GM21786 (cell line): ENCODE data around the gene GJA10.
"Not testable (repeated sequence)": the region's sequence is repeated elsewhere in the genome, so short reads cannot be mapped to it uniquely, and the experiment has no call there.

Source experiments
- ATAC-seq: cut with Tn5 transposase; IDR thresholded peaks from one replicate; pipeline ENCODE4 v1.9.1; 2021; ENCODE audit not compliant: unreplicated experiment

GJA10 gene

DNA sequence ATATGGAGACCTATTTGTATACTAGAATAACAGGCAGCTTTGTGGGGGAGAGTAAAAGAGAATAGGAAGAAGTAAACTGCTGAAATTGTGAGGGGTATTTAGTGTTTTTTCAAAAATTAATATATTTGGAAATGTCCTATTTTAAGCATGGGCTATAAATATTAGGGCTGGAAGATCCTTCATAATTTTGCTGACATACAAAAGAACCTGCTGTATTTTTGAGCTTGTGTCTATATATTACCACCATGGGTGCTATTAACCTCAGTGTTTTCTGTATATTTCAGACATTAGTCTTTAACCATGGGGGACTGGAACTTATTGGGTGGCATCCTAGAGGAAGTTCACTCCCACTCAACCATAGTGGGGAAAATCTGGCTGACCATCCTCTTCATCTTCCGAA is at the start of gene GJA10:
Gene GJA10 (plus strand): TSS at position 301 of the 400 bp plus-strand sequence. CDS start 0 bp downstream, at position 301.
- ATAC-seq, result no peak

DNA sequence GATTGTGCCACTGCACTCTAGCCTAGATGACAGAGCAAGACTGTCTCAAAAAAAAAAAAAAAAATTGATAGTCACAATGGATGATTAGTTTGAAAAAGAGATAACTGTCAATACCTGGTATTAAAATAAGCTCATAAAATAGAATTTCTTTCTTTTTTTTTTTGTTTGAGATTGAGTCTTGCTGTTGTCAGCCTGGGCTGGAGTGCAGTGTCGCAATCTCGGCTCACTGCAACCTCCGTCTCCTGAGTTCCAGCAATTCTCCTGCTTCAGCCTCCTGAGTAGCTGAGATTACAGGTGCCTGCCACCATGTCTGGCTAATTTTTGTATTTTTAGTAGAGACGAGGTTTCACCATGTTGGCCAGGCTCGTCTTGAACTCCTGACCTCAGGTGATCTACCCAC is 46.8 kb upstream of the GJA10 start:
- ATAC-seq, result not testable (repeated sequence)

DNA sequence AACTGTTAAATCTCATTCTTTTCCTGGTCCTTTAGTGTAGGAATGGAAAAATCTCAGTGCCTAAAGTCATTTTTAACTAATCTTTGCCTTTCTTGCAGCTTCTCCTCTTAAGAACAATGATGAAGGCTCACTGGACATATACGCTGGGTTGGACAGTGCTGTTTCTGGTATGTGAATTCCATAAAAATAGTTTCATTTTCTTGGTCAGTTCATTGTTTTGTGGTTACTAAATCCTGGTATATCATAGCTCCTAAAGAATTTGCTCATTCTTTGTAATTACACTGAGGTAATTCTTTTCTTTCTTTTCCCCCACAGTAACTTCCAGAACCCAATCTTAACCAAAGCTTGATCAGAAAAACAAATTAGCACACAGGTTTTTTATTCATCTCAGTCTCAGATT is 41.2 kb upstream of the GJA10 start:
- ATAC-seq, result no peak

DNA sequence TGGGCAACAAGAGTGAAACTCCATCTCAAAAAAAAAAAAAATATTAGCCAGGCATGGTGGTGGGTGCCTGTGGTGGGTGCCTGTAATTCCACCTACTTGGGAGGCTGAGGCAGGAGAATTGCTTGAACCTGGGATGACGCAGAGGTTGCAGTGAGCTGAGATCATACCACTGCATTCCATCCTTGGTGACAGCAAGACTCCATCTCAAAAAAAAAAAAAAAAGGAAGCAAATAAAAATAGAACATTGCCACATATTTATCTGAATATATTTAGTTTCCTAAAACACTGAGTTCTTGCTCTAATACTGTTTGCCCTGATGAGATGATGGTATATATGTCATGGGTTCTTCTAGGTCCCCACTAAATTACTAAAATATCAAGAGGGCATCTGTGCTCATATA is 36.2 kb upstream of the GJA10 start:
- ATAC-seq, result no peak

DNA sequence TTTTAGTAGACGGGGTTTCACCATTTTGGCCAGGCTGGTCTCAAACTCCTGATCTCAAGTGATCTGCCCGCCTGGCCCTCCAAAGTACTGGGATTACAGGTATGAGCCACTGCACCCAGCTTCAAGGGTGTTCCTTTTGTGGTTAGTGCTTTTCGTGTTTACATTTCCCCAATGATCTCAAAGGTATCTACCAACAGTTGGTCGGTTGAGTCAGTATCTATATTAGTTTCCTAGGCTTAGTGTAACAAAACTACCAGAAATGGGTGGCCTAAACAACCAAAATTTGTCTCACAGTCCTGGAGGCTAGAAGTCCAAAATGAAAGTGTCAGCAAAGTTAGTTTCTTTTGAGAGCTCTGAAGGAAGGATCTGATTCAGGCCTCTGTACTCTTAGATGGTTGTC is 34.5 kb upstream of the GJA10 start:
- ATAC-seq, result peak; percentile 51

DNA sequence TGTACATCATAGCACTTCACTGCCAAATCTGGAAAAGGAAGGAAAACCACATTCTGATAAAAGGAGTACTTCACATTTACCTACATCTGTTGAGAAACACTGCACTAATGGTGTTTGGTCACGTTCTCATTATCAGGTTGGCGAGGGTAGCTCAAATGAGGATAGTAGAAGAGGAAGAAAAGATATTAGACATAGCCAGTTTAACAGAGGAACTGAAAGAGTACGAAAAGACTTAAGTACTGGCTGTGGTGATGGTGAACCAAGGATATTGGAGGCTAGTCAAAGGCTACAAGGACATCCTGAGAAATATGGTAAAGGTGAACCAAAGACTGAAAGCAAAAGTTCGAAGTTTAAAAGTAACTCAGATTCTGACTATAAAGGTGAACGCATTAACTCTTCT is 32.0 kb upstream of the GJA10 start:
- ATAC-seq, result peak; percentile 84

DNA sequence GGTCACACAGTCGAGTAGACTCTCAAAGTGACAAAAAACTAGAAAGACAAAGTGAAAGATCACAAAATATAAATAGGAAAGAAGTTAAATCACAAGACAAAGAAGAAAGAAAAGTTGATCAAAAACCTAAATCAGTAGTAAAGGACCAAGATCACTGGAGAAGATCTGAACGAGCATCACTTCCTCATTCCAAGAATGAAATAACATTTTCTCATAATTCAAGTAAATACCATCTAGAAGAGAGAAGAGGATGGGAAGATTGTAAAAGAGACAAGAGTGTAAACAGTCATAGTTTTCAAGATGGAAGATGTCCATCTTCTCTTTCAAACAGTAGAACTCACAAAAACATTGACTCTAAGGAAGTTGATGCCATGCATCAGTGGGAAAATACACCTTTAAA is 31.6 kb upstream of the GJA10 start:
- ATAC-seq, result peak; percentile 7

DNA sequence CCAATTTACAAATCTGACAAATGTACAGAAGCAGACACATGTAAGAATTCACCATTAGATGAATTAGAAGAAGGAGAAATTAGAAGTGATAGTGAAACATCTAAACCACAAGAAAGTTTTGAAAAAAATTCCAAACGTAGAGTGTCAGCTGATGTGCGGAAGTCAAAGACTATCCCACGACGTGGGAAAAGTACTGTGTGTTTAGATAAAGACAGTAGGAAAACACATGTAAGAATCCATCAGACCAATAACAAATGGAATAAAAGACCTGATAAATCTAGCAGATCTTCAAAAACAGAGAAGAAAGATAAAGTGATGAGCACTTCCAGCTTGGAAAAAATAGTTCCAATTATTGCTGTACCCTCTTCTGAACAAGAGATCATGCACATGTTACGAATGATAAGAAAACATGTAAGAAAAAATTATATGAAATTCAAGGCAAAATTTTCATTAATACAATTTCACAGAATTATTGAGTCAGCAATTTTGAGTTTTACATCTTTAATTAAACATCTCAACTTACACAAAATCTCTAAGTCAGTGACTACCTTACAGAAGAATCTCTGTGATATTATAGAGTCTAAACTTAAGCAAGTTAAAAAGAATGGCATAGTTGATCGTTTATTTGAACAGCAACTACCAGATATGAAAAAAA is 28.1 kb upstream of the GJA10 start:
- ATAC-seq, result no peak

DNA sequence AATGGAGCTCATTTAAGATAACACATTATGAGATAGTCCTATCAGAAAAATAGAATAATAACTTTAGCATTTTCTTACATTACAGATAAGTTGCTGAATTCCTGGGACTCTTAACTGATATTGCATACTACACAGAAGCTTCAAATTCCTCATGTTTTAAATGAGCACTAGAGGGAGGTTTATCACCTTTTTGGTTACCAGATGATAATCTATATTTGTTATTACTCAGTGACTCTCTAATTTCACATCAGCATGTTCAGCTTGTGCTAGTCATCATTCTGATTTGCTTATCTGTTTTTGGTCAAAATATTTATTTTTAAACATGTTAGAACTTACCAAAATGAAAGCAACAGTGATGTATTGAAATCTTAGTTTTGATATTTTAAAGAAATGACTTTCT is 20.5 kb upstream of the GJA10 start:
- no peak for ATAC-seq

DNA sequence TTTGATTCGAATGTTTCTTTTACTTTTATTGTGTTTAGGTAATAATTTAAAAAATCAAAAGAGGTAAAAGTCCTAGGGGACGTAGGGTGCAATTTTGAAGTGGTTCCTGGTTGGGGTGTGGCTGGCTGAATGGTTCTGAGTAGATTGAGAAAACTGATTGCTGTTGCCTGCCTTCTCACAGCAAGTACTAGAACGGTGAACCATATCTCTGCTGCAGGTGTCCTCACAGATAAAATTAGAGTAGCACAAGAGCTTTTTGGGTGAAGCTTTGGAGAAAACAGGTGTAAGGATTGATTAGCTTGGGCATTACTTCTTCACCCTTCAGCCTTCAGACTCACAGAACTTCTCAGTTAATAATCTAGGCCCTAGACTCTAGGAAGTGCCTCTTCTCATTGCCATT is 19.8 kb upstream of the GJA10 start:
- no peak for ATAC-seq

DNA sequence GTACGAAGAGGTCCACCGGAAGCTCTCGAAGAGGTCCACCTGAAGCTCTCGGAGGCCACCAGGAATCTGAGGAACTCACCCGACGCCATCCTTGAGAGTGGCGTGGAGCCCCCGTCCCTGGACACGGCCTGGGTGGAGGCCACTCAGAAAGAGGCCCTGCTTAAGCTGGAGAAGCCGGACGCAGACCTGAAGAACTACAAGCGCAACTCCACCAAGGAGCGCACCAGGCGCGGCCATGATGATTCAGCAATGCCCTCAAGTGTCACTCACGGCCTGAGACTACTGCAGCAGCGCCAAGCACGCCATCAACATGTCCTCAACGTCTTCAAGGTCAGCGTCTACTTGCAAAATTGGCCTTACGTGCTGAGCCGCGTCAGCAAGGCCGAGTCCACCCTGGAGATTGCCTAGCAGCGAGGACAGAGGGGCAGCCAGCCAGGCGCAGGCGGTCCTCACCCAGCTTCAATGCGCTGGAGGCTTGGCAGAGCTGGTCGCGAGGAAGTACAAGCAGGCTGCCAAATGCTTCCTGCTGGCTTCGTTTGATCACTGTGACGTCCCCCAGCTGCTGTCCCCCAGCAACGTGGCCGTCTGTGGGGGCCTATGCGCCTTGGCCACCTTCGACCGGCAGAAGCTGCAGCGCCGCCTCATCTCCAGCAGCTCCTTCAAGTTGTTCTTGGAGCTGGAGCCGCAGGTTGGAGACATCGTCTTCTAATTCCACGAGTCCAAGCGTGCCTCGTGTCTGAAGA is 7.7 kb upstream of the GJA10 start:
- ATAC-seq, result no peak

DNA sequence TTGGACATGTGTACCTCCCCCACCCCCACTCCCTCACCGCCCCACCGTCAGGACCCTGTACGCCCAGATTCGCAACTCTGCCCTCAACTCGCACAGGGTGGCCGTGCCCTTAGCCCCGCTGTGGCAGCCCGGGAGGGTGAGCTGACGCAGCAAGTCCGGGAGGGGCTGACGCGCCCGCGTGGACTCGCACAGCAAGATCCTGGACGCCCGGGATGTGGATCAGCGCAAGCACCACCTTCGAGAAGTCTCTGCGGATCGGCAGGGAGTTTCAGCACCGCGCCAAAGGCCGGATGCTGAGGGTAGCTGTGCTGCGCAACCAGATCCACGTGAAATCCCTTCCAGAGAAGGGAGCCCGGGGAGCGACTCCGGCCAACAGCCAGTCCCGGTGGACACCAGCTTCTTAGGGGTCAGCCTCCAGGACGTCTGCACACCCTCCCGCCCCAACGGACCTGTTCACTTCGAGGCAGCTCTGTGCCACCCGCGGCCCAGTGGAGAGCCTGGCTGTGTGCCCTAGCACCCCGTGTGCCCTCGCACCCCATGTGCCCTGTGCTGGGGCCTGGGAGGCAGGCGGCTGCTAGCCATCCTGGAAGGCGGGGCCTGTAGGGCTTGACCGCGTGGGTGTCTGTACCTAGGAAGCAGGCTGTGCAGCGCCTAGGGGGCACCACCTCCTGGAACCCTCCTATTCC is 6.7 kb upstream of the GJA10 start:
- no peak for ATAC-seq

DNA sequence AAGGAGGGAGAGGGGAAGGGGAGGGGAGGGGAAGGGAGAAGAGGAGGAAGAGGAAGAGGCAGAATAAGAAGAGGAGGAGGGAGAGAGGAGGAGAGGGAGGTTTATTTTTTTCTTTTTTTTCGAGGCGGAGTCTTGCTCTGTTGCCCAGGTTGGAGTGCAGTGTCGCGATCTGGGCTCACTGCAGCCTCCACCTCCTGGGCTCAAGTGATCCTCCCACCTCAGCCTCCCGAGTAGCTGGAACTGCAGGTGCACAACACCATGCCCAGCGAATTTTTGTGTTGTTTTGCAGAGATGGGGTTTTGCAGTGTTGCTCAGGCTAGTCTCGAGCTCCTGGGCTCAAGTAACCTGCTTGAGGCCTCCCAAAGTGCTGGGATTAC is 6.1 kb upstream of the GJA10 start:
- ATAC-seq, result no peak

DNA sequence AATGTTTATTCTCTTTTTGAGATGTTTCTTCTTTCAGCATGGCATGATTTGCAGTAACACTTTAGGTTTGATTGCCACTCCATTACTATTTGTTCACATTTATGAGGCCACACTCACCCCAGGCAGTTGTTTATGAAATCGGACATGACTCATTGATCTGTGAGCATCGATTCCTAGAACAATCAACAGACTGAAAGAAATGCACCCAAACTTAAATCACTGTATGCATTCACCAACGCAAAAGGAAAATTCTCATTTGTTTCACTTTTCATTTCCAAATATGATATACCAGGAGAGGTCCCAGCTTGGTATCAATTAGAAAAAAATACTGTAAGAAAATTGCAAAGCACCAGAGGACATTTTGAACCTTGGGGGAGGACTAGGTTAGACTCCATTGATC is 5.4 kb upstream of the GJA10 start:
- no peak for ATAC-seq

DNA sequence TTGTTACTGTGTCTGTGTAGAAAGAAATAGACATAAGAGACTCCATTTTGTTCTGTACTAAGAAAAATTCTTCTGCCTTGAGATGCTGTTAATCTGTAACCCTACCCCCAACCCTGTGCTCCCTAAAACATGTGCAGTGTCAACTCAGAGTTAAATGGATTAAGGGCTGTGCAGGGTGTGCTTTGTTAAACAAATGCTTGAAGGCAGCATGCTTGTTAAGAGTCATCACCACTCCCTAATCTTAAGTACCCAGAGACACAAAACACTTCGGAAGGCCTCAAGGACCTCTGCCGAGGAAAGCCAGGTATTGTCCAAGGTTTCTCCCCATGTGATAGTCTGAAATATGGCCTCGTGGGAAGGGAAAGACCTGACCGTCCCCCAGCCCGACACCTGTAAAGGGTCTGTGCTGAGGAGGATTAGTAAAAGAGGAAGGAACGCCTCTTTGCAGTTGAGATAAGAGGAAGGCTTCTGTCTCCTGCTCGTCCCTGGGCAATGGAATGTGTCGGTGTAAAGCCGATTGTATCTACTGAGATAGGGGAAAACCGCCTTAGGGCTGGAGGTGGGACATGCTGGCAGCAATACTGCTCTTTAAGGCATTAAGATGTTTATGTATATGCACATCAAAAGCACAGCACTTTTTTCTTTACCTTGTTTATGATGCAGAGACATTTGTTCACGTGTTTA is 3.3 kb upstream of the GJA10 start:
- not testable (repeated sequence) for ATAC-seq

DNA sequence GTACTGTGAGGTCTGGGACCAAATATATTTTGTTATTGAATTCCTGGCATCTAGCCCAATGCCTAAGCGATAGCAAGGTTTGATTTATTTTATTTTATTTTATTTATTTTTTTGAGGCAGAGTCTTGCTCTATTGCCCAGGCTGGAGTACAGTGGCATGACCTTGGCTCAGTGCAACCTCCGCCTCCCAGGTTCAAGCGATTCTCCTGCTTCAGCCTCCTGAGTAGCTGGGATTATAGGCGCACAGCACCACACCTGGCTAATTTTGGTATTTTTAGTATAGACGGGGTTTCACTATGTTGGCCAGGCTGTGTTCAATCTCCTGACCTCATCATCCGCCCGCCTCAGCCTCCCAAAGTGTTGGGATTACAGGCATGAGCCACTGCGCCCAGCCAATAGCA is 1.7 kb upstream of the GJA10 start:
- ATAC-seq, result not testable (repeated sequence)

DNA sequence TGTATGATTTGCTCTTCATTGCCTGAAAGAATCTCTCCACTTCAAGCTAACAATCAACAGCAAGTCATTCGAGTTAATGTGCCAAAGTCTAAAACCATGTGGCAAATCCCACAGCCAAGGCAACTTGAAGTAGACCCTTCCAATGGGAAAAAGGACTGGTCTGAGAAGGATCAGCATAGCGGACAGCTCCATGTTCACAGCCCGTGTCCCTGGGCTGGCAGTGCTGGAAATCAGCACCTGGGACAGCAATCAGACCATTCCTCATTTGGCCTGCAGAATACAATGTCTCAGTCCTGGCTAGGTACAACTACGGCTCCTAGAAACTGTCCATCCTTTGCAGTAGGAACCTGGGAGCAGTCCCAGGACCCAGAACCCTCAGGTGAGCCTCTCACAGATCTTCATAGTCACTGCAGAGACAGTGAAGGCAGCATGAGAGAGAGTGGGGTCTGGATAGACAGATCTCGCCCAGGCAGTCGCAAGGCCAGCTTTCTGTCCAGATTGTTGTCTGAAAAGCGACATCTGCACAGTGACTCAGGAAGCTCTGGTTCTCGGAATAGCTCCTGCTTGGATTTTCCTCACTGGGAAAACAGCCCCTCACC is 1.1 kb downstream of the GJA10 start:
- ATAC-seq, result no peak

DNA sequence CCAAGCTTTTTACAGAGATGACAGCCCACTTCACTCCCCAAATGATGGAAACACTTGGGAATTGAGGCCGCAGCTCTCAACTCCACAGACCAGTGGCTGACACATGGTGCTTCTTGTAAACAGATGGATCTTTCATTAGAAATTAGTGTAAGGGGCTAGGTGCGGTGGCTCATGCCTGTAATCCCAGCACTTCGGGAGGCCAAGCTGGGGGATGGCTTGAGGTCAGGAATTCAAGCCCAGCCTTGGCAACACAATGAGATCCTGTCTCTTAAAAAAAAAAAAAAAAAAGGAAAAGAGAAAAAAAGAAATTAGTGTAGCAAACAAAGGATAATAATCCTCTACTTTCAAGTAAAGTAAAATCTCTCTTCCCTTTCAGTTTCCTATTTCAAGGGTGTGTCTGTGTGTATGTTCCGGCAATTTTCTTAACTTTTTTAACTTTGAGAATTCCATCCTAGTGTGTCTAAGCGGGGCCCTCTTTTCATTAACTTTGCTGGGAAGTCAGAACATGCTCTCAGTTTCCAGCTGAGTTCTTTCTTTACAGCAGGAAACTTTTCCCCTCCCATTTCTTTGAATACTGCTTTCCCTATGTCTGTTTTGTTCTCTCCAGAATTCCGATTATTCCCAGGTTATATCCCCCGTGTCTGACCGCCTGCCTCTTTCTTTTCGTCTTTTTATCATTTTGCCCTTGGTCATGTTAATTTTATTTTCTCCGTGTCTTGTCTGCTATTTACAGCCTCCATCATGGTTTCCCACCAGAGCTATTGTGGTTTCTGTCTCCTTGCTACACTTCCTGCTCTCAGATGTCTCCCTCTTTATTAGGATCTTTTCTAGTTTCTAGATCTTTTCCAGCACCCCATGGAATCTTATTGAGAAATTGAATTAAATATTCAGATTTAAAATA is 16.0 kb downstream of the GJA10 start:
- ATAC-seq, result not testable (repeated sequence)

DNA sequence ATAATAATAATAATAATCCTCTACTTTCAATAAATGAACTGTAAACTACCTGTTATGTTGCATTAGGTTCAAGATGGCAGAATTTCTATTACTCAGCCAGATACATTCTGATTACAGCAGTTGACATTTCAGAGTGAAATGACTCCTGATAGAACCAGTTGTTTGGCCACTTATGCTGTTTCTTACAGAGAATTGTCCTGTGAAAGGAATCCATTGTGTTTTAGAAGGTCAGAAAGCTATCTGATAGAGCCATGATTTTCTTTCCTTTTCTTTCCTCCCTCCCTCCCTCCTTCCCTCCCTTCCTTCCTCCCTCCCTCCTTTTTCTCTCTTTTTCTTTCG is 16.6 kb downstream of the GJA10 start:
- no peak for ATAC-seq

DNA sequence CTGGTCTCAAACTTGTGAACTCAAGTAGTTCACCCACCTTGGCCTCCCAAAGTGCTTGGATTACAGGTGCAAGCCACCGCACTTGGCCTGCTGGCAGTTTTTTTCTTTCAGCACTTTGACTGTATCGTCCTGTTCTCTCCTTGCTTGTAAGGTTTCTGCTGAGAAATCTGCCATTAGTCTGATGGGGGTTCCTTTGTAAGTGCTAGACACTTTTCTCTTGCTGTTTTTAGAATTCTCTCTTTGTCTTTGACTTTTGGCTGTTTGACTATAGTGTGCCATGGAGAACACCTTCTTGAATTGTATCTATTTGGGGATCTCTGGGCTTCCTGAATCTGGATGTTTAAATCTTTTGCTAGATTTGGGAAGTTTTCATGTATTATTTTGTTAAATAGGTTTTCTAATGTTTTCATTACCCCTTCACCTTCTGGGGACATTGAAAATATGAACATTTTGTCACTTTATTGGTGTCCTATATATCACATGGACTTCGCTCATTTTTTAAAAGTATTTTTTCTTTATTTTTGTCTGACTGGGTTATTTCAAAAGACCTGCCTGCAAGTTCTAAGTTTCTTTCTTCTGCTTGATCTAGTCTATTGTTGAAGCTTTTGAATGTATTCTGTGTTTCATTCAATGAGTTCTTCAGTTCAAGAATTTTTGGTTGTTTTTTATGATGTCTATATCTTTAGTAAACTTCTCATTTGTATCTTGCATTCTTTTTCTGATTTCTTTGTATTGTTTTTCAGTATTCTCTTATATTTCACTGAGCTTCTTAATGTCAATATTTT is 22.1 kb downstream of the GJA10 start:
- ATAC-seq, result no peak
